AG04450 (cell line): ENCODE measurements around the gene RNF144B. TPM values are rescaled to one million over a fixed set of nuclear protein-coding genes. Genes with fewer than 3 reads are reported as not detected.

Experiments used
- CTCF ChIA-PET: fragments of 300-600, 350-600 bp; formaldehyde crosslinking; extraction: SDS; loops from one replicate; lab custom pipeline; 2022; ENCODE audit warnings: antibody characterized with exemption, inconsistent platforms; lab: Charles Lee
- POLR2A ChIA-PET: fragments of 350-600 bp; formaldehyde crosslinking; extraction: SDS; loops from one replicate; lab custom pipeline; 2021; ENCODE audit warnings: antibody characterized with exemption, inconsistent platforms; lab: Yijun Ruan, JAX
- DNase-seq: peaks from one replicate; pipeline ENCODE4 v3.0.0-alpha.2; 2011; ENCODE audit warnings: low read depth, low spot score
- H3K27ac ChIP-seq: one replicate; pipeline ENCODE4 v1.5.1; 2012; ENCODE audit warnings: low read depth, low read length, control low read depth
- H3K27me3 ChIP-seq: one replicate; pipeline ENCODE4 v1.6.0; 2012; ENCODE audit warnings: low read length; ENCODE audit not compliant: control insufficient read depth, insufficient read depth
- H3K4me3 ChIP-seq: 2 replicates; pipeline ENCODE4 v1.5.1; 2011; ENCODE audit warnings: mild to moderate bottlenecking, low read depth, low read length, control low read depth
- H3K9me3 ChIP-seq: 2 replicates; pipeline ENCODE4 v1.5.1; 2012; ENCODE audit warnings: low read length; ENCODE audit not compliant: control insufficient read depth, insufficient read depth
- polyA plus RNA-seq: library from polyadenylated mRNA; depleted of rRNA; stranded (reverse); fragments of >200 nt; gene quantifications from 2 replicates; pipeline ENCODE4 v1.2.3, GENCODE V29; 2011
- TF ChIP-seq, protein P1 (sequence below): IDR thresholded peaks from 2 replicates; pipeline ENCODE4 v1.5.1; 2011; ENCODE audit warnings: low read depth, low read length, control low read depth, inconsistent platforms

The RNF144B gene
- polyA plus RNA-seq, 1 experiment: 0.25 TPM

DNA sequence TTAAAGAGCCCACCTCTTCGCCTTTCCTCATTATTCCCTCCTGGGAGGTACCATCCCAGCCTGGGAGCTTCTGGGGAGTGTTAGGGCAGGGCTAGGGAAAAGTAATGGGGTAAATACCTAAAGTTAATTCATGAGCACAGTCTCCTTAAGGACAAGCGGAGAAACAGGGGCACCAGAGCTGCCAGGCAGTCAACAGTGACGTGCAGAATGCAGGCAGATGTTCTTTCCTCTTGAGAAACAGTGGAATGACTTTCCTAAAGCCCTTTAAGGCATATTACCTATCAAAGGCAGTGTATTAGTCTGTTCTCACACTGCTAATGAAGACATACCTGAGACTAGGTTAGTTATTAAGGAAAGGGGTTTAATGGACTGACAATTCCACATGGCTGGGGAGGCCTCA lies 76.3 kb downstream of the RNF144B start:
- no peak overlapping the region for H3K27ac ChIP-seq
- TF ChIP-seq, protein P1, sequence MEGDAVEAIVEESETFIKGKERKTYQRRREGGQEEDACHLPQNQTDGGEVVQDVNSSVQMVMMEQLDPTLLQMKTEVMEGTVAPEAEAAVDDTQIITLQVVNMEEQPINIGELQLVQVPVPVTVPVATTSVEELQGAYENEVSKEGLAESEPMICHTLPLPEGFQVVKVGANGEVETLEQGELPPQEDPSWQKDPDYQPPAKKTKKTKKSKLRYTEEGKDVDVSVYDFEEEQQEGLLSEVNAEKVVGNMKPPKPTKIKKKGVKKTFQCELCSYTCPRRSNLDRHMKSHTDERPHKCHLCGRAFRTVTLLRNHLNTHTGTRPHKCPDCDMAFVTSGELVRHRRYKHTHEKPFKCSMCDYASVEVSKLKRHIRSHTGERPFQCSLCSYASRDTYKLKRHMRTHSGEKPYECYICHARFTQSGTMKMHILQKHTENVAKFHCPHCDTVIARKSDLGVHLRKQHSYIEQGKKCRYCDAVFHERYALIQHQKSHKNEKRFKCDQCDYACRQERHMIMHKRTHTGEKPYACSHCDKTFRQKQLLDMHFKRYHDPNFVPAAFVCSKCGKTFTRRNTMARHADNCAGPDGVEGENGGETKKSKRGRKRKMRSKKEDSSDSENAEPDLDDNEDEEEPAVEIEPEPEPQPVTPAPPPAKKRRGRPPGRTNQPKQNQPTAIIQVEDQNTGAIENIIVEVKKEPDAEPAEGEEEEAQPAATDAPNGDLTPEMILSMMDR: no peak
- DNase-seq: no peak
- H3K27me3 ChIP-seq: peaks cover 2% of the 10 kb centered on the region
- CTCF ChIA-PET: no interaction called here
- no peaks in the 10 kb centered on the region for H3K9me3 ChIP-seq
- POLR2A ChIA-PET: no interaction called here
- no peak overlapping the region for H3K4me3 ChIP-seq

DNA sequence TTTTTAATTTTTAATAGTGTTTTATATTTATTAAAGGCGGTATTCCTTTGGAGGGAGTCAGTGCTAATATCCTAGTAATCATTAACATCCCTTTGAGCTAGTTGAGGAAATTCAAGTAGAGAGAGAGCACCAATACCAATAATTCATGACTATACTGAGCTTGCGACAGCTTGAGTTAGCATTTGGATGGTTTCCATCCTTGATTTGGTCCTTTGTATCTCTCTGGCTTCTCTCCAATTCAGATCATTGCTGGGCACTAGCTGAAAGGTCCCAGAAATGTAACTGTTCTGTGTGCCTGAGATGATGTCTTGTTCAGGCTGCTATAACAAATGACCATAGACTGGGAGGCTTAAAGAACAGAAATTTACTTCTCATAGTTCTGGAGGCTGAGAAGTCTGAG lies 77.0 kb downstream of the RNF144B start:
- Histone ChIP-seq H3K27ac (no peak overlapping the region), H3K27me3 (no peaks in the 10 kb centered on the region), H3K4me3 (no peak overlapping the region), H3K9me3 (no peaks in the 10 kb centered on the region)
- TF ChIP-seq, protein P1: no peak
- ChIA-PET POLR2A (no interaction called here), CTCF (no interaction called here)
- DNase-seq: no peak

DNA sequence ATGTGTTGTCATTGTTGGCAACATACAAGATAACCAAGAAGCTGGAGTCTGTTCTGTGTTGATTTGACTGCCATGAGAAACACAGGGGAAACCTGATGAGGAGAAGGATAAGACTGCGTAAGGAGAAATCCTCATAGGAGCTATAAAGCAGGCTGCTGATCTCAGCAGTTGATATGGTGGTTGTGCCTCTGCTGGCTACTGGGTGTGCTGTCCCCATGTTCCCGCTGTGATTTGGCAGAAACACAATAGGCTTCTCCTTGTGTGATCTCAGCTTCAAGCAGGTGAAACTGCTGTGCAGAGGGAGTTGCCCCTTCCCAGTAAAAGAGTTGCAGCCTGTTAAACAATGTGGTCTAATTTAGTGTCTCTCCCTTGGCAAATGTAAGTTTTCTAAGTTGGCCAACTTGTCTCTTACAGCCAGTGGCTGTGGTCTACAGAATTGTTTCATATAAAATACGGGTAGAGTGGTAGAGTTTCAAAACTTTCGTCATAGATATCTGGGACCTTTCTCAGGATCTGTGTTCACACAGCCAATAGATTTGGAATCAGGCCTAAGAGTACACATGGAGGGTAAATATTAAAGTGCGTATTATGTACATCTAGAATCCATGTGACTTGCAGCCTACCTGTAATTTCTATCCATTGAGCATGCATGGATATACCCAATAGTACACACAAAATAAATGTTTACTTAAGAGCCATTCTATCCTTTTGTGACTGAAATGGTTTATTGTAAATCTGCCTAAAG lies 78.4 kb downstream of the RNF144B start:
- Histone ChIP-seq H3K9me3 (no peaks in the 10 kb centered on the region), H3K4me3 (no peak overlapping the region), H3K27ac (no peak overlapping the region), H3K27me3 (no peaks in the 10 kb centered on the region)
- TF ChIP-seq, protein P1: no peak
- POLR2A ChIA-PET: no interaction called here
- CTCF ChIA-PET: interaction anchor here (0.7 kb wide), 1 partner anchor 38 kb away, joined by 5 read pairs; no protein-coding TSS in a partner anchor
- DNase-seq: no peak

DNA sequence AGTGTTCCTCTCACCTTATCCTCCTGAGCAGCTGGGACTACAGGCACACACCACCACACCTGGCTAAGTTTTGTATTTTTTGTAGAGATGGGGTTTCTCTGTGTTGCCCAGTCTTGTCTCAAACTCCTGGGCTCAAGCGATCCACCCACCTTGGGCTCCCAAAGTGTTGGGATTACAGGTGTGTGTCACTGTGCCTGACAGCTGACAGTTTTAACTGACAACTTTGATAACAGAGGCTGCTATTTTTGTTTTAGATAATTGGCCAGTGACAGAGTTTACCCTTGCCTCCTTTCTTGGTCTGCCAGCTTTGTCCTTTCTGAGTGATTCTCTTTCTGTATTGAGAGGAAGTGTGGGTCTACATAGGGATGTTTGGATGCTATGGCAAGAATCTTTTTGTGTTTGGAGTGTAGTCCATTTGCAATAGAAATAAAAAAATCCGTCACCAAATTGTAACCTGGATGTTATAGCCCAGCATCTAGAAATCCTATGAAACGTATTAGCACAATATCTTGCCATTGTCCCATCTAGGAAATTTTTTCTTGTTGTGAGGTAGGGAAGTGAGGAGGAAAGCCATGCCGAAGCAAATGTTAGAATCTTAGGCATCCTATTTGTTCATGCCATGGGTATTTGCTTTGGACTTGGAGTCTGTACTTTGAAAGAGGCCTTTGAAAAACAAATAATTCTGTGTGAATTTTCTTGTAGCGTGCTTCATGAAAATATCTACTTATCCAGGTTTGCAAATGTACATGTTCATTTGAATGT lies 80.8 kb downstream of the RNF144B start:
- no peak for DNase-seq
- H3K9me3 ChIP-seq: no peaks in the 10 kb centered on the region
- no peak overlapping the region for H3K4me3 ChIP-seq
- H3K27me3 ChIP-seq: no peaks in the 10 kb centered on the region
- TF ChIP-seq, protein P1: no peak
- CTCF ChIA-PET: no interaction called here
- H3K27ac ChIP-seq: no peak overlapping the region
- POLR2A ChIA-PET: no interaction called here

DNA sequence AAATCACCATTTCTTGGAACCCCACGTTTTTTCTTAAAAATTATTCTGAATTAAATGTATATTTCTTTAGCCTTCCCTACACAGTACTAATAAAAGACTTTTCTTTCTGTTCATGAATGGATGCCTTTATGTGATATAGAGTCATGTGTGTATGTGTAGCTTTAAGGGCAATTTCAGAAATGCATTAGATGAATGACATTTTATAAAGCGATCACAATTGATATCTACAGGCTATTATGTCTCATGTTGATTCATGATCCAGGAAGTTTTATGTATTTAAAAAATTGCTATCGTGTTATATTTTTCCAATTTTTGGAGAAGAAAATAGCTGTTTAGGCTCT lies 81.3 kb downstream of the RNF144B start:
- ChIA-PET CTCF (no interaction called here), POLR2A (no interaction called here)
- Histone ChIP-seq H3K27ac (no peak overlapping the region), H3K9me3 (no peaks in the 10 kb centered on the region), H3K27me3 (no peaks in the 10 kb centered on the region), H3K4me3 (no peak overlapping the region)
- DNase-seq: no peak
- TF ChIP-seq, protein P1: no peak
